ENCODE results near the gene LY6G6D.

- TF ChIP-seq CTCF (conservative IDR thresholded peaks at IDR 0.05 in 1 of 2, IDR thresholded peaks at IDR 0.05 in 1 of 2; ENCODE audit: low read depth in 1 of 2, low read length in 2 of 2): no peak
- no peak for TF ChIP-seq EZH2 (IDR thresholded peaks at IDR 0.05; ENCODE audit: low read length, missing control alignments)
Measured at GRCh38 chr6:31687321-31687720, 27.8 kb upstream of the LY6G6D start.

Measured in fibroblast of lung (primary cell).